ENCODE results near the gene CAMK1D.

The CAMK1D gene

GRCh38 chr10:12471135-12471534 is 121.8 kb downstream of the CAMK1D start:
- H3K36me3 ChIP-seq = no peaks in the 10 kb centered on the region
- no peak for TF ChIP-seq CTCF (IDR thresholded peaks at IDR 0.05; ENCODE audit: low read depth, low read length)
- no peak overlapping the region for H3K27ac ChIP-seq
- no peaks in the 10 kb centered on the region for H3K9me3 ChIP-seq (ENCODE audit: severe bottlenecking)
- H3K4me3 ChIP-seq (ENCODE audit: low read depth, low read length) = no peak overlapping the region
- DNase-seq = no peak
- no peaks in the 10 kb centered on the region for H3K27me3 ChIP-seq (ENCODE audit: insufficient read depth, low read depth, severe bottlenecking)

GRCh38 chr10:12473491-12473890 is 124.1 kb downstream of the CAMK1D start:
- no peak for DNase-seq
- Histone ChIP-seq H3K36me3 (no peaks in the 10 kb centered on the region), H3K4me3 (ENCODE audit: low read depth, low read length) (no peak overlapping the region), H3K9me3 (ENCODE audit: severe bottlenecking) (no peaks in the 10 kb centered on the region), H3K27ac (no peak overlapping the region), H3K27me3 (ENCODE audit: insufficient read depth, low read depth, severe bottlenecking) (no peaks in the 10 kb centered on the region)
- TF ChIP-seq CTCF (IDR thresholded peaks at IDR 0.05; ENCODE audit: low read depth, low read length) = no peak

- H3K9me3 ChIP-seq (ENCODE audit: severe bottlenecking) = no peaks in the 10 kb centered on the region
- no peaks in the 10 kb centered on the region for H3K36me3 ChIP-seq
- no peak overlapping the region for H3K4me3 ChIP-seq (ENCODE audit: low read depth, low read length)
- H3K27ac ChIP-seq = no peak overlapping the region
- no peak for TF ChIP-seq CTCF (IDR thresholded peaks at IDR 0.05; ENCODE audit: low read depth, low read length)
- H3K27me3 ChIP-seq (ENCODE audit: insufficient read depth, low read depth, severe bottlenecking) = no peaks in the 10 kb centered on the region
- no peak for DNase-seq
These were observed 125.5 kb downstream of the CAMK1D start for GRCh38 chr10:12474727-12475412.

- peak; percentile 74 for DNase-seq
- no peak overlapping the region for H3K4me3 ChIP-seq (ENCODE audit: low read depth, low read length)
- no peaks in the 10 kb centered on the region for H3K36me3 ChIP-seq
- H3K9me3 ChIP-seq (ENCODE audit: severe bottlenecking) = no peaks in the 10 kb centered on the region
- H3K27ac ChIP-seq = peak overlapping the region; percentile 60
- TF ChIP-seq CTCF (IDR thresholded peaks at IDR 0.05; ENCODE audit: low read depth, low read length) = no peak
- H3K27me3 ChIP-seq (ENCODE audit: insufficient read depth, low read depth, severe bottlenecking) = no peaks in the 10 kb centered on the region
These were observed 127.3 kb downstream of the CAMK1D start for GRCh38 chr10:12476656-12477055.

GRCh38 chr10:12479437-12479844 is 130.1 kb downstream of the CAMK1D start:
- Histone ChIP-seq H3K36me3 (no peaks in the 10 kb centered on the region), H3K27ac (no peak overlapping the region), H3K4me3 (ENCODE audit: low read depth, low read length) (no peak overlapping the region), H3K9me3 (ENCODE audit: severe bottlenecking) (no peaks in the 10 kb centered on the region), H3K27me3 (ENCODE audit: insufficient read depth, low read depth, severe bottlenecking) (no peaks in the 10 kb centered on the region)
- TF ChIP-seq CTCF (IDR thresholded peaks at IDR 0.05; ENCODE audit: low read depth, low read length) = no peak
- DNase-seq = no peak

- H3K4me3 ChIP-seq (ENCODE audit: low read depth, low read length) = no peak overlapping the region
- DNase-seq = no peak
- no peak overlapping the region for H3K27ac ChIP-seq
- no peaks in the 10 kb centered on the region for H3K9me3 ChIP-seq (ENCODE audit: severe bottlenecking)
- TF ChIP-seq CTCF (IDR thresholded peaks at IDR 0.05; ENCODE audit: low read depth, low read length) = no peak
- no peaks in the 10 kb centered on the region for H3K36me3 ChIP-seq
- H3K27me3 ChIP-seq (ENCODE audit: insufficient read depth, low read depth, severe bottlenecking) = no peaks in the 10 kb centered on the region
These were observed 130.6 kb downstream of the CAMK1D start for GRCh38 chr10:12479924-12480323.

All from WERI-Rb-1 (cell line).